Neural progenitor cell (in vitro differentiated cells): ENCODE data around the gene PPP2R5D. TPM values are rescaled to one million over a fixed set of nuclear protein-coding genes. Genes with fewer than 3 reads are reported as not detected.
A peak's percentile ranks its signal among the peaks of the same experiment; 100 is the strongest.

Experiments used
- DNase-seq: peaks from one replicate; pipeline ENCODE4 v3.0.0-alpha.2; 2016; ENCODE audit warnings: low spot score
- H2AFZ ChIP-seq: fragments of 200-600 bp; sonication (generic); replicated peaks from 2 replicates; pipeline ENCODE4 v1.6.1; 2016; ENCODE audit warnings: antibody characterized with exemption
- H3F3A ChIP-seq: fragments of 200-600 bp; sonication (generic); 2 replicates; pipeline ENCODE4 v1.6.1; 2016; ENCODE audit warnings: antibody characterized with exemption, low read depth
- H3K27ac ChIP-seq: fragments of 200-600 bp; sonication (generic); 2 replicates; pipeline ENCODE4 v1.5.1; 2016; ENCODE audit warnings: mild to moderate bottlenecking
- H3K27me3 ChIP-seq: fragments of 200-600 bp; sonication (generic); 2 replicates; pipeline ENCODE4 v1.6.1; 2016; ENCODE audit warnings: mild to moderate bottlenecking, moderate library complexity
- H3K36me3 ChIP-seq: fragments of 200-600 bp; sonication (generic); 2 replicates; pipeline ENCODE4 v1.5.1; 2016
- H3K4me1 ChIP-seq: fragments of 200-600 bp; sonication (generic); 2 replicates; pipeline ENCODE4 v1.6.1; 2016; ENCODE audit warnings: mixed run types
- H3K4me2 ChIP-seq: fragments of 200-600 bp; sonication (generic); 2 replicates; pipeline ENCODE4 v1.6.1; 2016
- H3K4me3 ChIP-seq: fragments of 200-600 bp; sonication (generic); 2 replicates; pipeline ENCODE4 v1.5.1; 2016
- H3K79me2 ChIP-seq: fragments of 200-600 bp; sonication (generic); 2 replicates; pipeline ENCODE4 v1.6.1; 2016; ENCODE audit warnings: low read depth
- H3K9ac ChIP-seq: fragments of 200-600 bp; sonication (generic); 2 replicates; pipeline ENCODE4 v1.6.1; 2016
- H3K9me3 ChIP-seq: fragments of 200-600 bp; sonication (generic); 2 replicates; pipeline ENCODE4 v1.5.1; 2016; ENCODE audit warnings: low read depth
- H4K20me1 ChIP-seq: fragments of 200-600 bp; sonication (generic); 2 replicates; pipeline ENCODE4 v1.6.1; 2016; ENCODE audit warnings: low read depth
- H3K27ac Mint-ChIP-seq: 3 replicates; pipeline ENCODE4 v1.8.0; 2021; ENCODE audit warnings: mixed read lengths
- H3K27me3 Mint-ChIP-seq: 2 replicates; pipeline ENCODE4 v1.8.0; 2022; ENCODE audit warnings: low read depth, mild to moderate bottlenecking, inconsistent platforms, moderate library complexity, mixed read lengths; ENCODE audit not compliant: insufficient read depth
- H3K36me3 Mint-ChIP-seq: 3 replicates; pipeline ENCODE4 v1.8.0; 2021; ENCODE audit warnings: mixed read lengths
- H3K4me1 Mint-ChIP-seq: 3 replicates; pipeline ENCODE4 v1.8.0; 2021; ENCODE audit warnings: mixed read lengths
- H3K4me3 Mint-ChIP-seq: 3 replicates; pipeline ENCODE4 v1.8.0; 2021; ENCODE audit warnings: mild to moderate bottlenecking, moderate library complexity, mixed read lengths
- H3K9me3 Mint-ChIP-seq: 3 replicates; pipeline ENCODE4 v1.8.0; 2020; ENCODE audit warnings: mixed read lengths
- CTCF ChIP-seq: fragments of 200-600 bp; sonication (generic); IDR thresholded peaks from 2 replicates; pipeline ENCODE4 v1.5.1; 2017; ENCODE audit warnings: antibody characterized with exemption, mild to moderate bottlenecking
- EZH2 ChIP-seq: fragments of 200-600 bp; sonication (generic); IDR thresholded peaks from 2 replicates; pipeline ENCODE4 v1.6.1; 2017; ENCODE audit warnings: antibody characterized with exemption, mild to moderate bottlenecking, moderate library complexity
- EZH2phosphoT487 ChIP-seq: fragments of 200-600 bp; sonication (generic); IDR thresholded peaks from 2 replicates; pipeline ENCODE4 v1.6.1; 2017; ENCODE audit warnings: antibody characterized with exemption
- total RNA-seq: library from RNA; depleted of rRNA; stranded (reverse); fragments of >200 nt; gene quantifications from 2 replicates; pipeline ENCODE4 v1.2.3, GENCODE V29; 2015; ENCODE audit warnings: low replicate concordance

PPP2R5D gene
- total RNA-seq, 1 donor from 2014 or later, result 75.0 TPM

GRCh38 chr6:42959917-42960242 is 24.5 kb upstream of the PPP2R5D start:
- Histone ChIP-seq H3K27ac (no peak overlapping the region), H3F3A (peaks cover 27% of the 10 kb centered on the region), H3K4me1 (peaks cover 4% of the 10 kb centered on the region), H3K9ac (no peak overlapping the region), H2AFZ (peak overlapping the region; percentile 100), H3K36me3 (no peaks in the 10 kb centered on the region), H3K4me2 (peak overlapping the region; percentile 96), H3K79me2 (no peaks in the 10 kb centered on the region), H3K27me3 (peaks cover 35% of the 10 kb centered on the region), H4K20me1 (no peaks in the 10 kb centered on the region), H3K9me3 (no peaks in the 10 kb centered on the region), H3K4me3 (peak overlapping the region; percentile 67)
- H3K27ac Mint-ChIP-seq, result no peak overlapping the region
- H3K27me3 Mint-ChIP-seq, result peaks cover 26% of the 10 kb centered on the region
- H3K36me3 Mint-ChIP-seq, result peaks cover 6% of the 10 kb centered on the region
- TF ChIP-seq EZH2 (no peak), EZH2phosphoT487 (no peak), CTCF (no peak)
- no peaks in the 10 kb centered on the region for H3K9me3 Mint-ChIP-seq
- H3K4me3 Mint-ChIP-seq, result peak overlapping the region; percentile 79
- H3K4me1 Mint-ChIP-seq, result peaks cover 11% of the 10 kb centered on the region
- DNase-seq, result no peak

- H3K9me3 Mint-ChIP-seq, result no peaks in the 10 kb centered on the region
- H3K4me1 Mint-ChIP-seq, result peaks cover 11% of the 10 kb centered on the region
- Histone ChIP-seq H3K4me3 (peak within 1 kb of the TSS; percentile 67), H2AFZ (peak within 1 kb of the TSS; percentile 100), H3F3A (peaks cover 27% of the 10 kb centered on the region), H3K4me1 (peaks cover 4% of the 10 kb centered on the region), H3K27me3 (peaks cover 35% of the 10 kb centered on the region), H3K27ac (no peak within 1 kb of the TSS), H3K9ac (no peak within 1 kb of the TSS), H3K9me3 (no peaks in the 10 kb centered on the region), H3K36me3 (no peaks in the 10 kb centered on the region), H4K20me1 (no peaks in the 10 kb centered on the region), H3K4me2 (peak within 1 kb of the TSS; percentile 96), H3K79me2 (no peaks in the 10 kb centered on the region)
- peak within 1 kb of the TSS; percentile 79 for H3K4me3 Mint-ChIP-seq
- H3K36me3 Mint-ChIP-seq, result peaks cover 6% of the 10 kb centered on the region
- H3K27ac Mint-ChIP-seq, result no peak within 1 kb of the TSS
- peaks cover 26% of the 10 kb centered on the region for H3K27me3 Mint-ChIP-seq
- TF ChIP-seq EZH2, result peak; percentile 73
- TF ChIP-seq CTCF, result no peak
- TF ChIP-seq EZH2phosphoT487, result peak; percentile 50
- DNase-seq, result peak; percentile 86
These were observed 23.9 kb upstream of the PPP2R5D start, which contains the start of gene GNMT for GRCh38 chr6:42960243-42961019. GNMT (plus strand) TSS chr6:42960754; CDS start chr6:42960768, 14 bp downstream.

GRCh38 chr6:42961020-42961470 is 23.3 kb upstream of the PPP2R5D start:
- Histone ChIP-seq H3K9me3 (no peaks in the 10 kb centered on the region), H3K4me1 (peaks cover 4% of the 10 kb centered on the region), H3K4me2 (peak overlapping the region; percentile 96), H3F3A (peaks cover 27% of the 10 kb centered on the region), H4K20me1 (no peaks in the 10 kb centered on the region), H3K9ac (no peak overlapping the region), H3K27ac (no peak overlapping the region), H3K36me3 (no peaks in the 10 kb centered on the region), H3K27me3 (peaks cover 35% of the 10 kb centered on the region), H3K4me3 (peak overlapping the region; percentile 67), H2AFZ (peak overlapping the region; percentile 100), H3K79me2 (no peaks in the 10 kb centered on the region)
- no peak overlapping the region for H3K27ac Mint-ChIP-seq
- H3K27me3 Mint-ChIP-seq, result peaks cover 26% of the 10 kb centered on the region
- no peak for DNase-seq
- TF ChIP-seq CTCF, result no peak
- TF ChIP-seq EZH2, result no peak
- TF ChIP-seq EZH2phosphoT487, result no peak
- peak overlapping the region; percentile 79 for H3K4me3 Mint-ChIP-seq
- H3K9me3 Mint-ChIP-seq, result no peaks in the 10 kb centered on the region
- peaks cover 6% of the 10 kb centered on the region for H3K36me3 Mint-ChIP-seq
- H3K4me1 Mint-ChIP-seq, result peaks cover 11% of the 10 kb centered on the region
